Thymus (tissue), 11 donors: ENCODE measurements around the gene ANAPC16. TPM values are rescaled to one million over a fixed set of nuclear protein-coding genes. Genes with fewer than 3 reads are reported as not detected.
"Not testable (repeated sequence)": the region's sequence is repeated elsewhere in the genome, so short reads cannot be mapped to it uniquely, and the experiment has no call there.

Experiments used
- DNase-seq, 9 donors: peaks; one replicate each; pipeline ENCODE4 v3.0.0-alpha.2; 2013; ENCODE audit warnings: low spot score in 9 of 9, low read depth in 6 of 9, missing footprints in 1 of 9
- H3K27ac ChIP-seq, 2 donors: one replicate each; pipeline ENCODE4 v1.5.1; 2013; ENCODE audit warnings: control low read depth in 1 of 2, low read depth in 1 of 2, low read length in 1 of 2, mild to moderate bottlenecking in 1 of 2, moderate library complexity in 1 of 2
- H3K27me3 ChIP-seq, 2 donors: one replicate each; pipeline ENCODE4 v1.5.1; 2013; ENCODE audit warnings: low read length in 1 of 2; ENCODE audit not compliant: control insufficient read depth in 2 of 2, insufficient read depth in 1 of 2
- H3K36me3 ChIP-seq, 2 donors: one replicate each; pipeline ENCODE4 v1.5.1; 2013; ENCODE audit warnings: low read length in 1 of 2, mild to moderate bottlenecking in 1 of 2, moderate library complexity in 1 of 2; ENCODE audit not compliant: control insufficient read depth in 2 of 2, insufficient read depth in 2 of 2
- H3K4me1 ChIP-seq, 2 donors: one replicate each; pipeline ENCODE4 v1.5.1; 2013; ENCODE audit warnings: low read length in 2 of 2; ENCODE audit not compliant: control insufficient read depth in 2 of 2, insufficient read depth in 2 of 2
- H3K4me3 ChIP-seq, 2 donors: one replicate each; pipeline ENCODE4 v1.5.1; 2013; ENCODE audit warnings: low read length in 2 of 2, control low read depth in 1 of 2, mild to moderate bottlenecking in 1 of 2
- H3K9me3 ChIP-seq, 2 donors: one replicate each; pipeline ENCODE4 v1.5.1; 2013; ENCODE audit warnings: low read length in 1 of 2, mild to moderate bottlenecking in 1 of 2; ENCODE audit not compliant: control insufficient read depth in 2 of 2, insufficient read depth in 1 of 2
- WGBS: extraction: QIAGEN DNeasy Blood & Tissue Kit; methylation state at CpG from one replicate; pipeline ENCODE4 v1.1.7; 2013; 5-methylcytosine and 5-hydroxymethylcytosine counted together
- polyA plus RNA-seq: library from polyadenylated mRNA; stranded (reverse); fragments of 200-250 nt; gene quantifications from one replicate; pipeline ENCODE4 v1.2.3, GENCODE V29; 2013
- total RNA-seq: library from RNA; stranded (reverse); fragments of 120-200 nt; gene quantifications from one replicate; pipeline ENCODE4 v1.2.4, GENCODE V29; 2013
- donor health status: healthy.

Gene ANAPC16
- total and polyA plus RNA-seq, 2 donors = 137 to 349 TPM

DNA sequence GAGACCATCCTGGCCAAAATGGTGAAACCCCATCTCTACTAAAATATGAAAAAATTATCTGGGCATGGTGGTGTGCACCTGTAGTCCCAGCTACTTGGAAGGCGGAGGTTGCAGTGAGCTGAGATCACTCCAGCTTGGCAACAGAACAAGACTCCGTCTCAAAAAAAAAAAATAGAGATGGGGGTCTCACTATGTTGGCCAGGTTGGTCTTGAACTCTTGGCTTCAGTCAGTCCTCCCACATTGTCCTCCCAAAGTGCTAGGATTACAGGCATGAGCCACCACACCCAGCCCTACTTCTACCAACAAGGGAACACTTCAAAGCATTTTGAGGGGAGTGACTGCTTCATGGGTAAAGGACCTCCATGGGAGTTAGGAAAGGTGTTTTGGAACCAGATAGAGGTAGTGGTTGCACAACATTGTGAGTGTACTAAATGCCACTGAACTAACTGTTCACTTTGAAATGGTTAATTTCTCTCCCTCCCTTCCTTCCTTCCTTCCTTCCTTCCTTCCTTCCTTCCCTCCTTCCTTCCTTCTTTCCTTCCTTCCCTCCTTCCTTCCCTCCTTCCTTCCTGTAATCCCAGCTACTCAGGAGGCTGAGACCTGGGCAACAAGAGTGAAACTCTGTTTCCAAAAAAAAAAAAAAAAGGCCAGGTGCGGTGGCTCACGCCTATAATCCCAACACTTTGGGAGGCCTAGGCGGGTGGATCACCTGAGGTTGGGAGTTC lies 52.8 kb downstream of the ANAPC16 start:
- H3K36me3 ChIP-seq, H3K9me3 ChIP-seq, H3K4me3 ChIP-seq, H3K27me3 ChIP-seq, DNase-seq, H3K27ac ChIP-seq: not testable (repeated sequence)
- WGBS = 97% methylated on average over 5 of the region's 5 CpGs
- peaks cover 16 to 28% of the 10 kb centered on the region in 2 donors for H3K4me1 ChIP-seq

DNA sequence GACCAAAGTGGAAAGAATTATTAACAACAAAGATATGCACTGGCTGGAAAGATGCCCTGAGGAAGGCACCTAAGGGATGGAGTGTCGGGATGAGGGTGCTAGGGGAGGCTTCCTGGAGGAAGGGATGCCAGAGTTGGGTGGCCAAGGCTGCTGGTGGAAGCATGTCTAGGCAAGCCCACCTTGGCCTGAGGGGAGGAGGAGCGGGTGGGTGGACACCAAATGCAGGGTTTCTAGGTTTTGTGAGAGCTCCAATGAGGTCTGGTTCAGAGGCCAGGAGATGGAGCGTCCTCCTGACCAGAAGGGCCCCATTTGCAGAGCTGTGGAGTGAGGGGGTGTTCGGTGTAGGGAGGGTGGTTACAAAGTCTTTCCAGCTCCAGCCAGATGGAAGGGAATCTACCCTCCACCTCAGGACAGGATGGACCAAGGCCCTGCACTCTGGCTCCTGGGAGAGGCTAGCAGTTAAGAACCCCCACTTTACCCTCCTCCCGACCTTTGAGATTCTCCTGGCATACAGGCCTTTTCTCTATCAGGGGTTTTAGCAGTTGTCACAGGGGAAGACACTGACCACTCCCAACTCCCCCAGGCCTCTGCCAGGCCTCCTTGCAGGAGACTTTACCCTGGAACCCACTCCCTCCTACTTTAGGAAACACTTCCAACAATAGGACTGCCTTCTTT lies 54.9 kb downstream of the ANAPC16 start:
- Histone ChIP-seq H3K27ac (peak overlapping the region in 1 of 2 donors; percentile 4), H3K4me1 (peaks cover 11 to 31% of the 10 kb centered on the region in 2 donors), H3K27me3 (peaks cover 0 to 10% of the 10 kb centered on the region in 2 donors), H3K4me3 (no peak overlapping the region), H3K9me3 (peaks cover 1 to 8% of the 10 kb centered on the region in 2 donors), H3K36me3 (peaks cover 13 to 21% of the 10 kb centered on the region in 2 donors)
- WGBS = 96% methylated on average over 5 of the region's 5 CpGs
- DNase-seq = no peak

- peaks cover 0 to 10% of the 10 kb centered on the region in 2 donors for H3K27me3 ChIP-seq
- H3K9me3 ChIP-seq = peaks cover 1 to 8% of the 10 kb centered on the region in 2 donors
- H3K4me1 ChIP-seq = peaks cover 20 to 48% of the 10 kb centered on the region in 2 donors
- peak in 2 of 9 donors; percentile 52 to 68 for DNase-seq
- 12% methylated on average over 28 of the region's 28 CpGs for WGBS
- H3K36me3 ChIP-seq = peaks cover 24 to 32% of the 10 kb centered on the region in 2 donors
- H3K27ac ChIP-seq = peak overlapping the region; percentile 97 to 99
- H3K4me3 ChIP-seq = peak overlapping the region; percentile 94 to 100
Observed at GRCh38 chr10:72272689-72273409, 57.0 kb downstream of the ANAPC16 start.

DNA sequence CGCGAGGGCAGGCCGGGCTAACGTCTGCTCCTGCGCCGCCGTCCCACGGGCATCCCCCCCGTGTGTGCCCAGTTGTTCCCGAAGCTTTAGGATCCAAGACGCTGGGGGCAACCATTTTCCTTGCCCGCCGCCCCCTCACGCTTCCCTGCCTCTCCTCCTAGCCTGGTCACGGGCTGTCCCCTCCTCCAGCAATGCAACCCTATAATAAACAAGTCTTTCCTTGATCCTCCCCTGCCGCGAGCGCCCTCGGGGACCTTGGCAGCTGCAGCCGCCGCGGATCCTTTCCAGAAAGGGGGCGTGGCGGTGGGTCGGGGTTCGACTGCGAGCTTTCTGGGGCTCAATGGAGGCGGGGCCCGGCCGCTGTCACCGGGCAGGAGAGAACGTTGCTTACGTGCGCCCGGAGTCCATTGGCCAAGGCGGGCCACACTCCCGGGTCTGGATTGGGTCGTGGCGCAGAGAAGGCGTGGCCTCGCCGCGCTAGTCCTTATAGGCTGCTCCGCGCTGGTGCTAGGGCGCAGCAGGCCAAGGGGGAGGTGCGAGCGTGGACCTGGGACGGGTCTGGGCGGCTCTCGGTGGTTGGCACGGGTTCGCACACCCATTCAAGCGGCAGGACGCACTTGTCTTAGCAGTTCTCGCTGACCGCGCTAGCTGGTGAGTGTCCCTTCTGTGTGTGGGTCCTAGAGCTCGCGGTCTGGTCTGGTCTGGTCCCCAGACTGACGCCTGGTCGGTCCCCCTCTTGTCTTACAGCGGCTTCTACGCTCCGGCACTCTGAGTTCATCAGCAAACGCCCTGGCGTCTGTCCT lies 57.8 kb downstream of the ANAPC16 start, which contains the start of gene DDIT4:
TSS of gene DDIT4 (plus strand) at position 515 of the 803 bp plus-strand sequence. CDS start 293 bp downstream, outside the sequence.
- peaks cover 1 to 8% of the 10 kb centered on the region in 2 donors for H3K9me3 ChIP-seq
- WGBS = under 1% methylated on average over 67 of the region's 67 CpGs
- peak; percentile 95 to 99 (median 98) for DNase-seq

DNA sequence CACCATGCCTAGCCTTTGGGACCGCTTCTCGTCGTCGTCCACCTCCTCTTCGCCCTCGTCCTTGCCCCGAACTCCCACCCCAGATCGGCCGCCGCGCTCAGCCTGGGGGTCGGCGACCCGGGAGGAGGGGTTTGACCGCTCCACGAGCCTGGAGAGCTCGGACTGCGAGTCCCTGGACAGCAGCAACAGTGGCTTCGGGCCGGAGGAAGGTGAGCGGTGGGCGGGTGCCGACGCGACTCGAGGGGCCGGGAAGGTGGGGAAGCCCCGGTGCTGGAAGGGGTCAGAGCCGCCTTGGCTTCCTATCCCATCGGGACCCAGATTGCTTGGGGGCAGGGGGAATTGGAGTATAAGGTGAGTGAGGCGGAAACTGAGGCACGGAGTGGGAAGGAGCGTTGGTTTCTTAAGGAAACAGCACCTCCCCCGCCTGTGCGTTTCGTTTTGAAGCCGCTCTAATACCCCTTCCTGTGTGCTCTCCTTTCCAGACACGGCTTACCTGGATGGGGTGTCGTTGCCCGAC lies 58.5 kb downstream of the ANAPC16 start:
- Histone ChIP-seq H3K27ac (peak overlapping the region; percentile 97 to 99), H3K27me3 (peaks cover 0 to 10% of the 10 kb centered on the region in 2 donors), H3K9me3 (peaks cover 1 to 8% of the 10 kb centered on the region in 2 donors), H3K4me3 (peak overlapping the region; percentile 94 to 100), H3K36me3 (peaks cover 24 to 32% of the 10 kb centered on the region in 2 donors), H3K4me1 (peaks cover 27 to 56% of the 10 kb centered on the region in 2 donors)
- WGBS = 1% methylated on average over 40 of the region's 40 CpGs
- DNase-seq = peak in 1 of 9 donors; percentile 64

More for the DNA sequence above, 57.8 kb downstream of the ANAPC16 start, which contains the start of gene DDIT4:
- peaks cover 24 to 32% of the 10 kb centered on the region in 2 donors for H3K36me3 ChIP-seq
- H3K4me1 ChIP-seq = peaks cover 24 to 55% of the 10 kb centered on the region in 2 donors
- peaks cover 0 to 10% of the 10 kb centered on the region in 2 donors for H3K27me3 ChIP-seq
- peak within 1 kb of the TSS; percentile 94 to 100 for H3K4me3 ChIP-seq
- H3K27ac ChIP-seq = peak within 1 kb of the TSS; percentile 97 to 99

DNA sequence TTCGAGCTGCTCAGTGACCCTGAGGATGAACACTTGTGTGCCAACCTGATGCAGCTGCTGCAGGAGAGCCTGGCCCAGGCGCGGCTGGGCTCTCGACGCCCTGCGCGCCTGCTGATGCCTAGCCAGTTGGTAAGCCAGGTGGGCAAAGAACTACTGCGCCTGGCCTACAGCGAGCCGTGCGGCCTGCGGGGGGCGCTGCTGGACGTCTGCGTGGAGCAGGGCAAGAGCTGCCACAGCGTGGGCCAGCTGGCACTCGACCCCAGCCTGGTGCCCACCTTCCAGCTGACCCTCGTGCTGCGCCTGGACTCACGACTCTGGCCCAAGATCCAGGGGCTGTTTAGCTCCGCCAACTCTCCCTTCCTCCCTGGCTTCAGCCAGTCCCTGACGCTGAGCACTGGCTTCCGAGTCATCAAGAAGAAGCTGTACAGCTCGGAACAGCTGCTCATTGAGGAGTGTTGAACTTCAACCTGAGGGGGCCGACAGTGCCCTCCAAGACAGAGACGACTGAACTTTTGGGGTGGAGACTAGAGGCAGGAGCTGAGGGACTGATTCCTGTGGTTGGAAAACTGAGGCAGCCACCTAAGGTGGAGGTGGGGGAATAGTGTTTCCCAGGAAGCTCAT lies 59.0 kb downstream of the ANAPC16 start:
- Histone ChIP-seq H3K27me3 (peaks cover 0 to 10% of the 10 kb centered on the region in 2 donors), H3K4me1 (peaks cover 27 to 56% of the 10 kb centered on the region in 2 donors), H3K9me3 (peaks cover 1 to 8% of the 10 kb centered on the region in 2 donors), H3K36me3 (peaks cover 24 to 32% of the 10 kb centered on the region in 2 donors), H3K4me3 (peak overlapping the region; percentile 94 to 100), H3K27ac (peak overlapping the region; percentile 97 to 99)
- 38% methylated on average over 26 of the region's 26 CpGs for WGBS
- DNase-seq = peak in 7 of 9 donors; percentile 73 to 92 (median 85)

DNA sequence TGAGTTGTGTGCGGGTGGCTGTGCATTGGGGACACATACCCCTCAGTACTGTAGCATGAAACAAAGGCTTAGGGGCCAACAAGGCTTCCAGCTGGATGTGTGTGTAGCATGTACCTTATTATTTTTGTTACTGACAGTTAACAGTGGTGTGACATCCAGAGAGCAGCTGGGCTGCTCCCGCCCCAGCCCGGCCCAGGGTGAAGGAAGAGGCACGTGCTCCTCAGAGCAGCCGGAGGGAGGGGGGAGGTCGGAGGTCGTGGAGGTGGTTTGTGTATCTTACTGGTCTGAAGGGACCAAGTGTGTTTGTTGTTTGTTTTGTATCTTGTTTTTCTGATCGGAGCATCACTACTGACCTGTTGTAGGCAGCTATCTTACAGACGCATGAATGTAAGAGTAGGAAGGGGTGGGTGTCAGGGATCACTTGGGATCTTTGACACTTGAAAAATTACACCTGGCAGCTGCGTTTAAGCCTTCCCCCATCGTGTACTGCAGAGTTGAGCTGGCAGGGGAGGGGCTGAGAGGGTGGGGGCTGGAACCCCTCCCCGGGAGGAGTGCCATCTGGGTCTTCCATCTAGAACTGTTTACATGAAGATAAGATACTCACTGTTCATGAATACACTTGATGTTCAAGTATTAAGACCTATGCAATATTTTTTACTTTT lies 59.7 kb downstream of the ANAPC16 start:
- peak overlapping the region; percentile 94 to 100 for H3K4me3 ChIP-seq
- 7% methylated on average over 12 of the region's 12 CpGs for whole genome bisulfite sequencing
- H3K27ac ChIP-seq = peak overlapping the region; percentile 97 to 99
- H3K4me1 ChIP-seq = peaks cover 30 to 61% of the 10 kb centered on the region in 2 donors
- H3K36me3 ChIP-seq = peaks cover 24 to 32% of the 10 kb centered on the region in 2 donors
- H3K9me3 ChIP-seq = peaks cover 1 to 8% of the 10 kb centered on the region in 2 donors
- H3K27me3 ChIP-seq = peaks cover 0 to 10% of the 10 kb centered on the region in 2 donors
- DNase-seq = peak in 8 of 9 donors; percentile 63 to 92 (median 76)
